H1 (cell line): Measurements from ENCODE around the gene PRKN. TPM values are rescaled to one million over a fixed set of nuclear protein-coding genes. Genes with fewer than 3 reads are reported as not detected.

Experiments
- CTCF ChIA-PET: fragments of 300-600 bp; sonication (Branson Sonifier 250); formaldehyde crosslinking; loops from one replicate; lab custom pipeline; 2021; ENCODE audit not compliant: partially characterized antibody; lab: Charles Lee
- POLR2A ChIA-PET: fragments of 300-600 bp; sonication (Branson Sonifier 250); formaldehyde crosslinking; loops from one replicate; lab custom pipeline; 2021; ENCODE audit warnings: inconsistent platforms; ENCODE audit not compliant: partially characterized antibody; lab: Charles Lee
- DNase-seq, 2 experiments: peaks; one replicate each; pipeline versions ENCODE4 v3.0.0 to v3.0.0-alpha.2; 2010 to 2022; ENCODE audit warnings: low spot score in 2 of 2, low read depth in 1 of 2, mixed read lengths in 1 of 2
- FAIRE-seq: peaks from 2 replicates; lab custom pipeline; 2011; peaks lifted over from hg19 to GRCh38; lab: Jason Lieb, UNC
- H2AFZ ChIP-seq: 2 replicates; pipeline ENCODE4 v1.8.1; 2012; ENCODE audit warnings: low read length, inconsistent platforms
- H2AK5ac ChIP-seq: 2 replicates; pipeline ENCODE4 v1.6.1; 2013; ENCODE audit warnings: low read depth, low read length
- H2BK120ac ChIP-seq: replicated peaks from 2 replicates; pipeline ENCODE3; 2013; ENCODE audit warnings: low read depth, low read length, inconsistent platforms
- H2BK12ac ChIP-seq: 2 replicates; pipeline ENCODE4 v1.6.1; 2013; ENCODE audit warnings: low read depth, low read length
- H2BK15ac ChIP-seq: 2 replicates; pipeline ENCODE4 v1.6.1; 2013; ENCODE audit warnings: low read length
- H2BK20ac ChIP-seq: 2 replicates; pipeline ENCODE4 v1.6.1; 2013; ENCODE audit warnings: low read length
- H2BK5ac ChIP-seq: 2 replicates; pipeline ENCODE4 v1.6.1; 2013; ENCODE audit warnings: low read depth, low read length
- H3K14ac ChIP-seq: 2 replicates; pipeline ENCODE4 v1.6.1; 2013; ENCODE audit warnings: inconsistent platforms; ENCODE audit not compliant: insufficient read length
- H3K18ac ChIP-seq: 2 replicates; pipeline ENCODE4 v1.6.1; 2013; ENCODE audit warnings: low read length; ENCODE audit errors: extremely low read depth
- H3K23ac ChIP-seq: 2 replicates; pipeline ENCODE4 v1.6.1; 2013; ENCODE audit warnings: inconsistent platforms; ENCODE audit not compliant: insufficient read length
- H3K23me2 ChIP-seq: 2 replicates; pipeline ENCODE4 v1.6.1; 2013; ENCODE audit warnings: low read depth, low read length
- H3K27ac ChIP-seq: 2 replicates; pipeline ENCODE4 v1.6.1; 2011; ENCODE audit warnings: low read depth, low read length, inconsistent platforms
- H3K27me3 ChIP-seq, 4 experiments: replicated peaks in 1 of 4; 1 replicate in 1 of 4; 2 replicates in 3 of 4; pipeline versions ENCODE4 v1.6.1 to v1.8.1; 2011 to 2013; ENCODE audit warnings: low read length in 3 of 4, mild to moderate bottlenecking in 3 of 4, inconsistent platforms in 2 of 4, mixed read lengths in 2 of 4, moderate library complexity in 1 of 4; ENCODE audit not compliant: control insufficient read depth in 3 of 4, insufficient read depth in 3 of 4; ENCODE audit errors: extremely low read depth in 1 of 4
- H3K36me3 ChIP-seq, 4 experiments: 2 replicates each; pipeline versions ENCODE4 v1.6.1 to v1.8.1; 2011 to 2013; ENCODE audit warnings: mild to moderate bottlenecking in 4 of 4, low read length in 3 of 4, moderate library complexity in 2 of 4, control low read depth in 1 of 4, inconsistent platforms in 1 of 4; ENCODE audit not compliant: insufficient read depth in 4 of 4, control insufficient read depth in 2 of 4
- H3K4ac ChIP-seq: replicated peaks from 2 replicates; pipeline ENCODE3; 2013; ENCODE audit warnings: low read length, low read depth, mixed read lengths, inconsistent platforms; ENCODE audit not compliant: insufficient read length
- H3K4me1 ChIP-seq, 4 experiments: replicated peaks in 1 of 4; 1 replicate in 1 of 4; 2 replicates in 3 of 4; pipeline versions ENCODE4 v1.6.1 to v1.8.1; 2011 to 2013; ENCODE audit warnings: low read length in 3 of 4, inconsistent platforms in 2 of 4, mixed read lengths in 1 of 4; ENCODE audit not compliant: insufficient read depth in 4 of 4, control insufficient read depth in 3 of 4
- H3K4me2 ChIP-seq, 2 experiments: 2 replicates each; pipeline versions ENCODE4 v1.6.1 to v1.8.1; 2011 to 2013; ENCODE audit warnings: low read depth in 2 of 2, low read length in 2 of 2, control low read depth in 1 of 2, inconsistent platforms in 1 of 2, mild to moderate bottlenecking in 1 of 2; ENCODE audit not compliant: insufficient read depth in 1 of 2
- H3K4me3 ChIP-seq, 4 experiments: fragments of 200-600, 300-600 bp in 1 of 4; sonication (generic), shearing (Covaris generic), sonication (Bioruptor Twin) in 1 of 4; 2 replicates each; pipeline versions ENCODE4 v1.5.1 to v1.8.1; 2011 to 2016; ENCODE audit warnings: low read length in 4 of 4, low read depth in 3 of 4, control low read depth in 2 of 4, inconsistent platforms in 2 of 4, mild to moderate bottlenecking in 2 of 4, mixed read lengths in 1 of 4, moderate library complexity in 1 of 4; ENCODE audit not compliant: insufficient read depth in 2 of 4; ENCODE audit errors: extremely low read depth in 1 of 4
- H3K56ac ChIP-seq: replicated peaks from 2 replicates; pipeline ENCODE3; 2013; ENCODE audit warnings: low read depth, mild to moderate bottlenecking, mixed read lengths, low read length, inconsistent platforms; ENCODE audit not compliant: insufficient read length
- H3K79me1 ChIP-seq: 2 replicates; pipeline ENCODE4 v1.6.1; 2013; ENCODE audit warnings: low read depth, low read length, control low read depth
- H3K79me2 ChIP-seq, 2 experiments: 2 replicates each; pipeline versions ENCODE4 v1.6.1 to v1.8.1; 2012 to 2013; ENCODE audit warnings: low read length in 2 of 2, mild to moderate bottlenecking in 2 of 2, inconsistent platforms in 1 of 2; ENCODE audit not compliant: insufficient read depth in 2 of 2, control insufficient read depth in 1 of 2
- H3K9ac ChIP-seq, 4 experiments: replicated peaks in 1 of 4; 1 replicate in 1 of 4; 2 replicates in 3 of 4; pipeline versions ENCODE4 v1.6.1 to v1.8.1; 2011 to 2013; ENCODE audit warnings: low read depth in 3 of 4, low read length in 3 of 4, control low read depth in 2 of 4, mild to moderate bottlenecking in 2 of 4, moderate library complexity in 2 of 4, inconsistent platforms in 1 of 4; ENCODE audit errors: extremely low read depth in 1 of 4
- H3K9me3 ChIP-seq, 2 experiments: 2 replicates each; pipeline versions ENCODE4 v1.6.1 to v1.8.1; 2012 to 2013; ENCODE audit warnings: mild to moderate bottlenecking in 2 of 2, moderate library complexity in 2 of 2, control low read depth in 1 of 2, inconsistent platforms in 1 of 2, low read depth in 1 of 2, low read length in 1 of 2, mixed read lengths in 1 of 2; ENCODE audit not compliant: insufficient read depth in 2 of 2
- H4K20me1 ChIP-seq, 2 experiments: replicated peaks in 1 of 2; 2 replicates each; pipeline versions ENCODE3 to v1.8.1; 2011 to 2013; ENCODE audit warnings: inconsistent platforms in 2 of 2, low read length in 2 of 2, mild to moderate bottlenecking in 1 of 2; ENCODE audit not compliant: insufficient read depth in 2 of 2, control insufficient read depth in 1 of 2
- H4K5ac ChIP-seq: 2 replicates; pipeline ENCODE4 v1.6.1; 2013; ENCODE audit warnings: low read length, low read depth, mixed read lengths, inconsistent platforms; ENCODE audit not compliant: insufficient read length
- H4K8ac ChIP-seq: 2 replicates; pipeline ENCODE4 v1.8.0; 2013; ENCODE audit warnings: mild to moderate bottlenecking, moderate library complexity, low read length, inconsistent platforms; ENCODE audit not compliant: insufficient read depth; ENCODE audit errors: extremely low read depth
- H4K91ac ChIP-seq: replicated peaks from 2 replicates; pipeline ENCODE3; 2013; ENCODE audit warnings: low read length, mixed read lengths, inconsistent platforms; ENCODE audit not compliant: insufficient read length
- SAP30 ChIP-seq: fragments of 300-600 bp; sonication (generic); IDR thresholded peaks from 2 replicates; pipeline ENCODE4 v1.7.1; 2012; ENCODE audit warnings: low read length, moderate library complexity, mild to moderate bottlenecking, inconsistent platforms; ENCODE audit not compliant: insufficient read depth, insufficient replicate concordance
- TBP ChIP-seq: IDR thresholded peaks from 2 replicates; pipeline ENCODE4 v1.6.1; 2011; ENCODE audit warnings: low read depth, low read length, improper control_type of control experiment
- WGBS, 2 experiments: shearing (Covaris generic) in 1 of 2; methylation state at CpG; one replicate each; pipeline versions ENCODE4 v1.1.6 to v1.1.7; 2013 to 2015; ENCODE audit warnings: low lambda C conversion rate in 2 of 2, mixed read lengths in 2 of 2, inconsistent platforms in 1 of 2, low coverage in 1 of 2, missing lambda C conversion rate in 1 of 2; ENCODE audit not compliant: insufficient replicate concordance in 2 of 2, insufficient coverage in 1 of 2, insufficient read length in 1 of 2; ENCODE audit errors: extremely low coverage in 1 of 2, missing lambda C conversion rate in 1 of 2; 5-methylcytosine and 5-hydroxymethylcytosine counted together
- polyA plus RNA-seq, 7 experiments: library from polyadenylated mRNA; depleted of rRNA in 3 of 7; stranded (reverse) in 5 of 7; unstranded in 2 of 7; fragments of >200 nt in 5 of 7; fragments of 200-250 nt in 2 of 7; gene quantifications; 1 replicate in 5 of 7; 2 replicates in 1 of 7; 4 replicates in 1 of 7; pipeline versions ENCODE4 v1.2.1 to v1.2.3, GENCODE V29; 2011 to 2013; ENCODE audit warnings: missing spikeins in 2 of 7, mixed read lengths in 2 of 7
- total RNA-seq: library from RNA; stranded (reverse); fragmentation: NEBNext Ultra II Directional; extraction: Animal tissue kit (Norgen Biotek cat#: 25700); gene quantifications from 2 replicates; pipeline ENCODE4 v1.2.1, GENCODE V29; 2021
- TF ChIP-seq, protein P1 (sequence below), 3 experiments: IDR thresholded peaks; 1 replicate in 2 of 3; 2 replicates in 1 of 3; pipeline versions ENCODE4 v1.5.1 to v1.6.1; 2011; ENCODE audit warnings: low read length in 3 of 3, mild to moderate bottlenecking in 3 of 3, inconsistent platforms in 2 of 3, low read depth in 1 of 3, moderate library complexity in 1 of 3; ENCODE audit not compliant: insufficient read depth in 1 of 3; ENCODE audit errors: control extremely low read depth in 1 of 3

PRKN gene
- total and polyA plus RNA-seq, 2 of the 8 experiments (the other 6 are each of a cell fraction or from before 2014, with no cell fraction given): 0.13 to 0.29 TPM

DNA sequence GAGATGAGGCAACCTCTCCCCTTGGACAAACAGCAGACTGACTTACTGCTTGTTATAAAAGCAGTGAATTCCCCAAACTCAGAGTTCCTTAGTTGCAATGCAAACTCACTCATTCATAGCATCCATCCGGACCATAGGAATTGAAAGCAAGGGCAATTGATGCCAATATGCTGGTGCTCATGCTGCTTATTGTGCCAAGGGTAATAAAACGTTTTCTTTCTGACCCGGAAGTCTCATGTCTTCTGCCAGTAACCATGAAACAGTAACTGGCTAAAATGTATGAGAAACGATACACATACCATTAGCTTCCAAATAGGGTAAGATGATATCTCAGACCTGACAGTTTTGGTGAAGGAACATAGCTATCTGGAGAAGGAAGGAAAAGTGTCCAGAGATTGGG is 18.1 kb downstream of the PRKN start:
- ChIA-PET CTCF (interaction anchor here (1.1 kb wide), 1 partner anchor 64 kb away, joined by 3 read pairs; no protein-coding TSS in a partner anchor), POLR2A (no interaction called here)
- no peak overlapping the region for H3K18ac ChIP-seq
- no peak overlapping the region for H2BK12ac ChIP-seq
- no peaks in the 10 kb centered on the region for H3K23me2 ChIP-seq
- DNase-seq (no peak), FAIRE-seq (no peak)
- no peaks in the 10 kb centered on the region for H3K36me3 ChIP-seq
- no peak overlapping the region for H3K4me2 ChIP-seq
- no peaks in the 10 kb centered on the region for H3K79me1 ChIP-seq
- H3K4me3 ChIP-seq: no peak overlapping the region
- H2BK15ac ChIP-seq: no peak overlapping the region
- H4K20me1 ChIP-seq: no peaks in the 10 kb centered on the region
- H3K9me3 ChIP-seq: peaks cover 0 to 5% of the 10 kb centered on the region in 2 experiments; a peak in 1 of 4 replicates
- H3K4ac ChIP-seq: no peak overlapping the region
- no peak overlapping the region for H2BK5ac ChIP-seq
- H3K9ac ChIP-seq: no peak overlapping the region
- no peak overlapping the region for H4K8ac ChIP-seq
- H3K27ac ChIP-seq: no peak overlapping the region
- H2AK5ac ChIP-seq: no peak overlapping the region
- no peak overlapping the region for H2BK120ac ChIP-seq
- peaks cover 0 to 5% (median 0%) of the 10 kb centered on the region in 4 experiments; a peak in 1 of 7 replicates for H3K4me1 ChIP-seq
- no peak overlapping the region for H3K14ac ChIP-seq
- no peak overlapping the region for H2BK20ac ChIP-seq
- H3K79me2 ChIP-seq: no peaks in the 10 kb centered on the region
- no peak overlapping the region for H3K23ac ChIP-seq
- H3K56ac ChIP-seq: no peak overlapping the region
- TF ChIP-seq, protein P1, sequence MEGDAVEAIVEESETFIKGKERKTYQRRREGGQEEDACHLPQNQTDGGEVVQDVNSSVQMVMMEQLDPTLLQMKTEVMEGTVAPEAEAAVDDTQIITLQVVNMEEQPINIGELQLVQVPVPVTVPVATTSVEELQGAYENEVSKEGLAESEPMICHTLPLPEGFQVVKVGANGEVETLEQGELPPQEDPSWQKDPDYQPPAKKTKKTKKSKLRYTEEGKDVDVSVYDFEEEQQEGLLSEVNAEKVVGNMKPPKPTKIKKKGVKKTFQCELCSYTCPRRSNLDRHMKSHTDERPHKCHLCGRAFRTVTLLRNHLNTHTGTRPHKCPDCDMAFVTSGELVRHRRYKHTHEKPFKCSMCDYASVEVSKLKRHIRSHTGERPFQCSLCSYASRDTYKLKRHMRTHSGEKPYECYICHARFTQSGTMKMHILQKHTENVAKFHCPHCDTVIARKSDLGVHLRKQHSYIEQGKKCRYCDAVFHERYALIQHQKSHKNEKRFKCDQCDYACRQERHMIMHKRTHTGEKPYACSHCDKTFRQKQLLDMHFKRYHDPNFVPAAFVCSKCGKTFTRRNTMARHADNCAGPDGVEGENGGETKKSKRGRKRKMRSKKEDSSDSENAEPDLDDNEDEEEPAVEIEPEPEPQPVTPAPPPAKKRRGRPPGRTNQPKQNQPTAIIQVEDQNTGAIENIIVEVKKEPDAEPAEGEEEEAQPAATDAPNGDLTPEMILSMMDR (IDR thresholded peaks at IDR 0.05; ENCODE audit: control extremely low read depth in 1 of 3, insufficient read depth in 1 of 3, low read depth in 1 of 3, low read length in 3 of 3): no peak
- TF ChIP-seq TBP: no peak
- TF ChIP-seq SAP30: no peak
- no peak overlapping the region for H2AFZ ChIP-seq
- WGBS, 2 experiments: 85% methylated on average over 4 of the region's 4 CpGs; no CpG with 5 or more reads in 1 of the 2 experiments
- H4K91ac ChIP-seq: no peak overlapping the region
- no peaks in the 10 kb centered on the region for H3K27me3 ChIP-seq
- H4K5ac ChIP-seq: no peak overlapping the region
